Omental fat pad (tissue), 4 donors: ENCODE data around the gene CLK4. TPM values are rescaled to one million over a fixed set of nuclear protein-coding genes. Genes with fewer than 3 reads are reported as not detected.

Experiments used
- ATAC-seq: fragments of 150-250 bp; one replicate; pipeline ENCODE4 v1.9.1; 2016; ENCODE audit warnings: mild to moderate bottlenecking, moderate library complexity; ENCODE audit not compliant: low FRiP score
- DNase-seq: peaks from one replicate; pipeline ENCODE4 v3.0.0-alpha.2; 2019; ENCODE audit warnings: low spot score
- CTCF ChIP-seq, 3 donors: fragments of 450-650 bp; IDR thresholded peaks; one replicate each; pipeline ENCODE4 v1.5.1; 2016 to 2017; ENCODE audit warnings: antibody characterized with exemption in 3 of 3, mild to moderate bottlenecking in 3 of 3, moderate library complexity in 2 of 3
- total RNA-seq, 4 donors: library from RNA; depleted of rRNA; stranded (reverse); fragments of >200 nt; gene quantifications; one replicate each; pipeline ENCODE4 v1.1.0, GENCODE V29; 2016

Gene CLK4
- total RNA-seq, 4 donors from 2014 or later, result 18.4 to 62.6 (median 34.6) TPM

- ATAC-seq, result no peak
- no peak for TF ChIP-seq CTCF (IDR thresholded peaks at IDR 0.05)
- no peak for DNase-seq
These were observed 21.1 kb downstream of the CLK4 start for GRCh38 chr5:178605788-178606187.

DNA sequence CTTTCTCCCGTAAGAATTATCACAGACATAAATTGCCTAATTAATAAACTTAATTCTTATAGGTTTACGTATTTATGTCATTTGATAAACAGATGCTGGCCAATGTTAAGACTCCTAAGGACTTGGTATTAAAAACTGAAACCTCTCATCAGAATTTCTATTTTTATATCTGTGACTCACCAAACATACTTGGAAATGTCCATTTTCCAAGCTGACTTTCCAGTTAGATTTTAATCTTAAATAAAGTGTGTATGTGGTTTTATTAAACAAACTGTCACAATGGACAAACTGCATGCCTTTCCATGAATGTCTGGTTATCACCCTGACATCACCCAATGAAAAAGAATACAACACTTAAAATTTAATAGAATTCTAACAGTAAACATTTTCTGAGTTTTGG lies 24.1 kb downstream of the CLK4 start:
- TF ChIP-seq CTCF (IDR thresholded peaks at IDR 0.05), result no peak
- DNase-seq, result no peak
- ATAC-seq, result no peak

DNA sequence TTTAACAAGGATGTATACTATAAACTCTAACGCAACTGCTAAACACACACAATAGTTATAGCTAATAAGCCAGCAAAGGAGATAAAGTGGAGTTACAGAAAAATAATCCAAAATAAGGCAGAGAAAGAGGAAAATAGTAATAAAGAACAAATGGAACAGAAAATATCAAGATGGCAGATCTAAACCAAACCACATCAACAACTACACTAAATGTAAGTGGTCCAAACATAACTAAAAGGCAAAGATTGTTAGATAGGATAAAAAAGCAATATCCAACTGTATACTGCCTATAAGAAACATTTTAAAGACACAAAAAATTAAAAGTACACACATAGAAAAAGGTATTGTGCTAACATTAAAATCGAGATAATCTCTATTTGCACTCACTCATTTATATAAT lies 31.1 kb downstream of the CLK4 start:
- no peak for ATAC-seq
- no peak for TF ChIP-seq CTCF (IDR thresholded peaks at IDR 0.05)
- no peak for DNase-seq

DNA sequence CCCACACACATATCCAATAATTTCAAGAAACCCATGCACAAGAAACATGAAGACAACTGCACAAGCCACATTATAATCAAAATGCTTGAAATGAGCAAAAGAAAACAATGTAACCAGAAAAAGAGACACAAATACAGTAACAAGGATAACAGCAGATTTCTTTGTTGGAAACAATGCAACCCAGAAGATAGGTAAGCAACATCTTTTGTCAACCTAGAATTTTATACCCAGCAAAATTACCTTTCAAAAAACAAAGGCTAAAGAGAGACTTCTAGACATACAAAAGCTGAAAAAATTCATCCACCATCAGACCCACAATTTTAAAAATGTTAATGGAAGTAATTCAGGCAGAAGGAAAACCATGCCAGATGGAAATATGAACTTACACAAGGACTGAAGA lies 31.7 kb downstream of the CLK4 start:
- ATAC-seq (no peak), DNase-seq (no peak)
- no peak for TF ChIP-seq CTCF (IDR thresholded peaks at IDR 0.05)

- no peak for DNase-seq
- no peak for ATAC-seq
- no peak for TF ChIP-seq CTCF (IDR thresholded peaks at IDR 0.05)
These were observed 35.9 kb downstream of the CLK4 start for GRCh38 chr5:178590924-178591423.

DNA sequence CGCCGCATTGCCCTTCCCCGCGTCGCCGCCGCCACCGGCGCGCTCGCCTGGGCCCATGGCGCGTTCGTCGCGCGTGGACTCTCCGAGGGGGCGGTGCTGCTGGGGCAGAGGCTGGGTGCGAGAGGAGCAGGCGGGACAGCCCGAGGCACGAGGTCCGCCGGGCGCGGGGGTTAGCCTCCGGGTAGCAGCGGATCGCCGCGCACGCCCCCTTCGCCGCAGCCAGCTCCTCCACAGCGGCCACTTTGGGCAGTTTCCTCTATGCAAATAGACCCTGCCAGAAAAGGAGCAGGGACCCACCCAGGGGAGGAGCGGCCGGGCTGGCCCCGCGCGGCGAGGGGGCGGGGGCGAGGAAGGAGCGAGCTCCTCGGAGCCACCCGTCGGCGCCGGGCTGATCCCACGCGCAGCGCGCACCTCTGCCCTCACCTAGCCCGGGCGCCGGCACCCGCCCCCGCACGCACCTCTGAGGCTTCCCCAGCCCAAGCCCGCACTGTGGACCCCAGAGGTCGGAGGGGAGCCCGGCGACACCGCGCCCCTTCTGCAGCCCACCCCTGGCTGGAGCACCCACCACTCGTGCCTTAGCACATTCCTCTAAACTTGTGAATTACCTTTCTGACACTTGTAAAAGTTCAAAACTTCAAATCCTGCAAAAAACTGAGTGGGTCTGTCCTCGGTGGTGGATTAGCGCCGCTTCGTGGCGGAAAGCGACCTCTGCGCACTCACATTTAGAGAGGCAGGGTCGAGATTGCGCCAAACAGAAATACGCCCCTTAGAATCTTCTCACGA lies 36.5 kb downstream of the CLK4 start, which contains the start of gene COL23A1:
Gene COL23A1 (minus strand): TSS at position 253 of the 783 bp plus-strand sequence.
- ATAC-seq (peak; percentile 46), DNase-seq (no peak)
- TF ChIP-seq CTCF (IDR thresholded peaks at IDR 0.05), result no peak
